HG03045 (cell line): Measurements from ENCODE around the gene ITIH4.
"Not testable (repeated sequence)": the region's sequence is repeated elsewhere in the genome, so short reads cannot be mapped to it uniquely, and the experiment has no call there.

Source experiments
- ATAC-seq: cut with Tn5 transposase; IDR thresholded peaks from one replicate; pipeline ENCODE4 v1.9.1; 2021; ENCODE audit warnings: mild to moderate bottlenecking, moderate library complexity; ENCODE audit not compliant: unreplicated experiment

Gene ITIH4

DNA sequence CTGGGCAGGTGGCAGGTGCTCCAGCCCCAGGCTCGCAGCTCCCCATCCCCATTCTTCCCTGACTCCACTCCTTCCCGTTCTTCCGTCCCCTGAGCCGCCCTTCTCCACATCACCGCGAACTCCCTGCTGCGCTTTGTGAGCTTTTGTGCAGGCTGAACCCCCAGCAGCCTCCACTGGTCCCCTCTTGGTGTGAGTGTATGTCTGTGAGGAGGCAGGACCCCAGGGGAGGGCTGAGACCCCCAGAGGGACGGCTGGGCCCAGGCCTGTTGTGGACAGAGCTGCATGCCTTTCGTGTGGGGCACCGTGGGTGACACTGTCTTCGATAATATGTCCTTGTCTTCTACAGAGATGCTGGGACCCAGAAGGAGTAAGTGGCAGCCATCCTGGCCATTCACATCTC lies 43.2 kb downstream of the ITIH4 start:
- ATAC-seq, result no peak

GRCh38 chr3:52786330-52787215 lies 43.9 kb downstream of the ITIH4 start:
- no peak for ATAC-seq

DNA sequence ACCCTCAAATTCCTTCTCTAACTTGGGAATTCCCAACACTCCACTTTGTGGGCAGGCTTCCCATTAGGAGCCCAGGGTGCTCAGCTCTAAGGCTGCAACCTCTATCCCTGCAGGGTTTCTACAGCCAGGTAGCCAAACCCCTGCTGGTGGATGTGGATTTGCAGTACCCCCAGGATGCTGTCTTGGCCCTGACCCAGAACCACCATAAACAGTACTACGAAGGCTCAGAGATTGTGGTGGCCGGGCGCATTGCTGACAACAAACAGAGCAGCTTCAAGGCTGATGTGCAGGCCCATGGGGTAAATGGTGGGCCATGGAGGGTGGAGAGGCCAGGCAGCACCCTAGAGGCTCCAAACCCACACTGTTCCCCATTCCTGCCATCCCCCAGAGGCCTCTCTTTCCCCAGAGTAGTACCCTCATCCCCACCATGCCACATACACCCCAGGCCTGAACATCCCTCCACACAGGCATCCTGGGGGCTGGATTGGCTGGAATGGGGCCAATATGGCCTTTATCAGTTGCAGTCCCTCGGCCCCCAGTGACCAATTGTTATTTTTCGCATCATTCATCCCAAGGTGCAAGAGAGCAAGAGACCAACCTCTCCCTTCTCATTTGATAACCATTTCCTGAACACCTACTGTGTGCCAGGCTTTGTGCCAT lies 45.4 kb downstream of the ITIH4 start:
- ATAC-seq, result no peak

- ATAC-seq, result no peak
Observed at GRCh38 chr3:52784021-52784621, 46.4 kb downstream of the ITIH4 start.

DNA sequence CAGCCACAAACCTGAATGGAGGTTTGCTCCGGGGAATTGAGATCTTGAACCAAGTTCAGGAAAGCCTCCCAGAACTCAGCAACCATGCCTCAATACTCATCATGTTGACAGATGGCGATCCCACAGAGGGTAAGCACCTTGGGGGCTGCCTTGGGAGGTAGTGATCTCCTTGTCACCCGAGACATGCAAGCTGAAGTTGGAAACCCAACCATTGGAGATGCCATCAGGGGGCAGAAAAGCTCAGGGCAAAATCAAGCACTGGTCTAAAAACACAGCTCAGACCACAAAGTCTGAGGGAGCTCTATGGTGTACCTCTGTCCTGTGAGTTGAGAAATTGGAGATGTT lies 47.3 kb downstream of the ITIH4 start:
- no peak for ATAC-seq

DNA sequence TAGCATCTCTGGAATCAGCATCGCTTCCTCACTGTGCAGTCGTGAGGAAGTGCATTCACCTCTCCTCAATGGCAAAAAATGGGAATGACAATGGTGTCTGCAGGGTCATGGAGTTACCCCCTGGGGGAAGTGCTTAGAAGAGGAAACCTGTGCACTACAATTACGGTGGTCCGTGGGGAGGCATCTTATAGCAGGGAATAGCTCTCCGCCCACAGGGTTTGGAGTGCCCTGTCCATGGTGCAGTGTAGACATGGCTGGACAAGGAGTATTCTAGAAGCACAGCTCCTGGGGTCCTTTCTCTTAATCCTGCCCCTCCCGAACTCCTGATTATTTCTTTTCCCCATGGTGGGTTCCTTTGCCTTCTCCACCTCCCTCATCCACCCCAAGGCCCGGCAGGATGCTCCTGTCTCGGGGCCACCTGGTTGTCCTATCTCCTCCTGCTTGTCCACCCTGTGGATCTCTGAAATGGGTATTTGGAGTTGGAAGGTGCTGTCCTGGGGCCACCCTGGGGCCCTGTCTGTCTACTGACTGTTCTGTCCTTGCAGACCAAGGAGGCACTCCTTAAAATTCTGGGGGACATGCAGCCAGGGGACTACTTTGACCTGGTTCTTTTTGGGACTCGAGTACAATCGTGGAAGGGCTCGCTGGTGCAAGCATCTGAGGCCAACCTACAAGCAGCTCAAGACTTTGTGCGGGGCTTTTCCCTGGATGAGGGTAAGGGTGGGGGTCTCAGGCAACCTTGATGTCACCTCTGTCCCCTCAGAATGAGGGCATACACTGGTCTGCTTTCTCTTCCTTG lies 47.9 kb downstream of the ITIH4 start:
- no peak for ATAC-seq

GRCh38 chr3:52781741-52782140 lies 48.7 kb downstream of the ITIH4 start:
- no peak for ATAC-seq

GRCh38 chr3:52779837-52780585 lies 50.5 kb downstream of the ITIH4 start:
- no peak for ATAC-seq

- ATAC-seq, result peak; percentile 53
Observed at GRCh38 chr3:52779011-52779836, 51.2 kb downstream of the ITIH4 start.

DNA sequence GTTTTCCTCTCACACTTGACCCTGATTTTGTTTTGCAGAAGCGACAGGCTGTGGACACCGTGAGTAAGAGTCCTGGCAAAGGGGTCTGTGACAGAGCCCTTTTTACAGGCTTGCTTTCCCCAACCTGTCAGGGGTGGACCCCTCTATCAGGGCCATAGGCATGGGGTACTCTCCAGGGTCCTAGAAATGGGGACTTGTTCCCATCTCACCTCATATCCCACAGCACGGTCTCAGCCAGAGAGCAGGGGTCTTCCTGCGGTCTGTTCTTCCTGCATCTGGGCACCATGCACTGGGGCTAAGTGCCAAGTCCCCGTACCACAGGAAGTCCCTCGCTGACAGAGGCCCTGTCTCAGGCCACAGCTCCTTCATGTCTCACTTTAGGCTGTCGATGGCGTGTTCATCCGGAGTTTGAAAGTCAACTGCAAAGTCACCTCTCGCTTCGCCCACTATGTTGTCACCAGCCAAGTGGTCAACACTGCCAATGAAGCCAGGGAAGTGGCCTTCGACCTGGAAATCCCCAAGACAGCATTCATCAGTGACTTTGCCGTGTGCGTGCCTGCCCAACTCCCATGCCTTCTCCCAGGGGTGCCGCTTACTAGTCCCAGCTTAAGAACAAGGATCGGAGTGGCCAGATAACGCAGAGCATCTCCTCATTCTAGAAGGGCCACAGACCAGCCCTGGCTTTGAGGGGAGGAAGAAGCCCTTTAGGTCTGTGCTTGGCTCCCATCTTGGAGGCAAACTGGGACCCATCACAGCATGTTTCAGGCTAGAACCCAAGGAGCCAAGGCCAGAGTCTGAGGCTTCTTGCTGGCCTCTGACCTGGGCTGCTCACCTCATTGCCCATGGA lies 52.3 kb downstream of the ITIH4 start:
- ATAC-seq, result no peak

DNA sequence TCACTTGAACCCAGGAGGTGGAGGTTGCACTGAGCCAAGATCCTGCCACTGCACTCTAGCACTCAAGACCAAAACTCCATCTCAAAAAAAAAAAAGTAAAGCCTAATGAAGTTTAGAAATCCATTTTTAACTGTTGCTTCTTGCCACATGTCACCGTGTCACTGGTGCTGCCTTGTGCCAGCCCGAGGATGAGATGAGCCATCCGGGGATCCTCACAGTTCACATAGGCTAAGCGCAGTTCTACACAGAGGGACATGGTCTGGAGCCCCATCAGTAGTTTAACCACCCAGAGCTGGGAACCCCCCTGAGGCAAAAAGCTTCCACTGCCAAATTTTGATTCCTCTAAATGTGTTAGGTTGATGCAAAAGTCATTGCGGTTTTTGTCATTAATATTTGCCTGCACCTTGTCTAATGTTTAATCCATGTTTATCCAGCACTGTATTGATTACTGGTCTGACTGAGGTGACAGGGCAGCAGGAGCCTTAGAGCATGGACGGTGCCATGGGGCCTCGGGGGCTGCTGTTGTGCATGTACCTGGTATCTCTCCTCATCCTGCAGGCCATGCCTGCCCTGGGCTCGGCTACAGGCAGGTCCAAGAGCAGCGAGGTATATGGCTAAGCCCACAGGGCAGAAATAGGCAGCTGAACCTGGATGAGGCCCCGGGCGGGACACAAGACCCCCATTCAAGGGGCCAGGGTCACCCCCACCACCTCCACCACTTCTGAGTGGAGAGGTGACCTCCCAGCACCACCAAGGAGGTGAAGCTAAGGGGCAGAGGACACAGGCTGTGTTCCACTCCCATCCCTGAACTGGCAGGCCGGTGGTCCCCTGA lies 53.1 kb downstream of the ITIH4 start, which contains the start of gene ITIH1:
Gene ITIH1 (plus strand): TSS at position 473 of the 832 bp plus-strand sequence. CDS start 17 bp downstream, at position 490.
- no peak for ATAC-seq

- ATAC-seq, result not testable (repeated sequence)
Observed at GRCh38 chr3:52776486-52776885, 54.0 kb downstream of the ITIH4 start.

- ATAC-seq, result no peak
Observed at GRCh38 chr3:52775877-52776276, 54.6 kb downstream of the ITIH4 start.

GRCh38 chr3:52774901-52775864 lies 55.3 kb downstream of the ITIH4 start:
- ATAC-seq, result no peak

GRCh38 chr3:52774066-52774713 lies 56.3 kb downstream of the ITIH4 start:
- ATAC-seq, result no peak
